DMS79 (cell line): ENCODE measurements around the gene SLC48A1.
A peak's percentile ranks its signal among the peaks of the same experiment; 100 is the strongest.
"Not testable (repeated sequence)": the region's sequence is repeated elsewhere in the genome, so short reads cannot be mapped to it uniquely, and the experiment has no call there.

Source experiments
- DNase-seq: peaks from one replicate; lab custom pipeline; 2025; lab: John Stamatoyannopoulos, UW

The SLC48A1 gene

DNA sequence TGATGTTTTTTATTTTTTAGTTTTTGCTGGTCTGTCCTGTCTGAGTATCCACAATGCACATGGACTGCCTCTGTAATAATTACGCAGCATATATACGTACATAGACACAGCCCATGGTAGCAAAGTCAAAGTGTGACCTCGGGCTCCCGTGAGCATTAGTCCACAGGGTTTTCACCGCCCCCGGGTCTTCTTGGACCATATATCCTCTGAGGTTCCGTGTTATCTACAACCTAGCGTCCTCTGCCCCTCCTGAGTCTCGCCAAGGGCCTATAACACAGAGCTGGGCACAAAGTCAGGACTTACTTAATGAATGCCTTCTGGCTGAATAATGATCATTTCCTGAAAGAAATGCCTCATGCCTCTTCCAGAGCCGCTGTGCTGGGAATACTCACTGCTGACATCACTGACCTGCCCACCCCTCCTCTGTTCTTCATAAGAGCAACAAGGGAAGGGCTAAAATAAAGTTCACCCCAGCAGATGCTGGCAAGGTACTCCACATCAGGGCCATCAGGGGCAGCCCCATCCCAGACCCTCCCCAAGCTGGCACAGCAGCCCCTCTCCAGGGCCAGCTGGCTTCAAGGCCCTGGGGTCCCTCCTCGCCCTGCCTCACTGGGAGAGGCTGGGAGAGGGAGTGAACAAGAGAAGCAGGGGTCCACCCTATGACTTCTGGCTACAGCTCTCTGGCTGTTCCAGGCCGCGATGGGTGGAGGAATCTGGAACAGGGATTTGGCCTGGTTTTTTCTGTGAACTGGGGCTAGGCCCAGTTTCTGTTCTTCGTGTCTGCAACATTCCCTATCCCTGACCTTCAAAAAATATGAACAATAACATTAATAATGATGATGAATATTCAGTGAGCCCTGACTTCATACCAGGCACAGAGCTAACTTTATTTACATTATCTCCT lies 38.8 kb downstream of the SLC48A1 start:
- no peak for DNase-seq

DNA sequence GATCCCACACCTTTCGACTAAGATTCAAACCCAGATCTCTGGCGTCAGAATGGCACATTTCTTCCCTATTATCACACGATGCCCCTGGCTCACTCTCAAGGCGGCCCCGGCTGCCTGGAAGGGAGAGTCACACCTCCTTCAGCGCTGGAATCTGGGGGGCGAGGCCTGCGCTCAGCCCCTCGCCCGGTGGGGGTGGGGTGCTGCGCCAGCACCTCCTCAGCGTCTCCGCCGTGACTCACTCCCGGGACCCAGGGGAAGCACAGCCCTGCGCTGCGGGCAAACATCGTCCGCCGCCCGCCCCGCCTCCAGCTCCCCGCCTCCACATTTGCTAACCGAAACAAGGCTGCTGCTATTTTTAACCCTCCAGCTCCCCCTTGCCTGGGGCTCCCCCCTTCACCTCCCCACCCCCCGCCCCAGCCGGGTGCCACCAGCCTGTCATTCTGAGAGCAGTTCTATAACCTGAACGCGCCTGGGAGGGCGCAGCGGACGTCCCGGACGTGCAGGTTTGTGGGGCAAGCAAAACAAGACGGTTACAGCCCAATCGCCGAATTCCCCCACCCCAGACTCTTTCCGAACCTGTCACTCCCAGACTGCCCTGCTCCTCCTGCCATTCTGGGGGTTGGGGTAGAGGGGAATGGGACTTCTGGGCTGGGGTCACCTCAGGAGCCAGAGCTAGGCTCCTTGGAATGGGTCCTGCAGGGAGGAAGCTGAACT lies 39.9 kb downstream of the SLC48A1 start:
- DNase-seq: no peak

DNA sequence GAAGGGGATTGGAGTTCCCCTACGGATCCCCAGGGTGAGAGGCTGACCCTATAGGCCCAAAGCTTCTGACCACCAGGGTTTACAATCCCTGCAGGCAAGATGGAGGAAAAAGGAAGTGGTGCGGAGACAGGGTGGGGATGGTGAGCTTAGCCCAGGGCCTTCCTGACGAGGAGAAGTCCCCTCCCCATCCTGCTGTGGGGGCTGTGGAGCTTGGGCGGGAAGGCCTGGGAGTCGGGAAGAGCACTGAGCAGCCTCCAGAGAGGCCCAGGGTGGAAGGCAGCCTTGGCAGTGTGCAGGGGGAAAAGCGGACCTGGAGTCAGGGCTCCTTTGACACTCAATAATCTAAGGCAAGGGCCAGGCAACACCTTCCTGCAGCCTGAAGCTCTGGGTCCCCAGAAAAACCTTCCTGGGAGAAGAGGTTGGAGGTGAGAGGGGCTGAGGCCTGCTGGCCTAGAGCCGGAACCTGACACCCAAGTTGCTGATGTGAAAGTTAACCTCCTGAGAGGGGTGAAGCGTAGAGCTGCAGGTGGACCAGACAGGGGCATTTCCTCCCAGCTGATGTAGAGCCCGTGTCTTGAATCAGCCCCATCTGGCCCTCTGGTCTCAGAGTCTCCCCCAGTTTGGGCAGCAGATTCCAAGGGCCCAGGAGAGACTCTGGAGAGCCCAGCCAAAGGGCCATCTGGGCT lies 40.6 kb downstream of the SLC48A1 start:
- no peak for DNase-seq

DNA sequence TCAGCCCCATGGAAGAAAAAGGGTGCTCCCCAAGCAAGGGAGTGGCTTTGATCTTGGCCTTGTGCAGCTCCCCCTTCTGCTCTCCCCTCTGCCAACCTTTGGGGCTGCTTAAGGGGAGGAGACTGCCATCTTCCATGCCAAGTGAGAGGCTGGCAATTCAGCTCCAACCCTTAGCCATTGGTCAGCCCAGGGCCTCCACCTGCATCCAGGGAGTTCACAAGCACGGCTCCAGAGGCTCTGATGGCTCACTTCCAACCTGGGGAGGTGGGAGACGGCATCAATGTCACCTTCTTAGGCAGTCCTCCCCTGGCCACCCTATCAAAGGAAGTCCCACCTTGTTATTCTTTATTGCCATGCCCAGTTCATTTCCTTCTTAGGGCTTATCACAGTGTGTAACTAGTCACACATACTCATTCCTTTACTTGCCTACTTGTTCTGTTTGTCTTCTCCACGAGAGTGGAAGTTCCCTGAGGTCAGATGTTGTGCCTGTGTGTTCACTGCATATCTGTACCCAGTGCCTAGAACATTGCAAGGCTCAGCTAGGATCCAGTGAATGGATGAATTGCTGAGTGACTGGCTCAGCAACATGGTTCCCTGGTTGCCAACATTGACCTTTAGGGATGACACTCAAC lies 41.6 kb downstream of the SLC48A1 start:
- no peak for DNase-seq

DNA sequence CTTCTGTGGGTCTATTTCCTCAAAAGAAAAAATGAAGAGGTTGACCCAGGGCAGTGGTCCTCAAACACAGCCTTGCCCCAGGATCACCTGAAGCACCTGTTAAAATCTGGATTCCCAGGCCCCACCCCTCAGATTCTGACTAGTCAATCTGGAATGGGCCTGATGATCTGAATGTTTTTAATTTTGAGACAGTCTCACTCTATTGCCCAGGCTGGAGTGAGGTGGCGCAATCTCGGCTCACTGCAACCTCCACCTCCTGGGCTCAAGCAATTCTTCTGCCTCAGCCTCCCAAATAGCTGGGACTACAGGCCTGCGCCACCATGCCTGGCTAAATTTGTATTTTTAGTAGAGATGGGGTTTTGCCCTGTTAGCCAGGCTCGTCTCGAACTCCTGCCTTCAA lies 42.4 kb downstream of the SLC48A1 start:
- not testable (repeated sequence) for DNase-seq

DNA sequence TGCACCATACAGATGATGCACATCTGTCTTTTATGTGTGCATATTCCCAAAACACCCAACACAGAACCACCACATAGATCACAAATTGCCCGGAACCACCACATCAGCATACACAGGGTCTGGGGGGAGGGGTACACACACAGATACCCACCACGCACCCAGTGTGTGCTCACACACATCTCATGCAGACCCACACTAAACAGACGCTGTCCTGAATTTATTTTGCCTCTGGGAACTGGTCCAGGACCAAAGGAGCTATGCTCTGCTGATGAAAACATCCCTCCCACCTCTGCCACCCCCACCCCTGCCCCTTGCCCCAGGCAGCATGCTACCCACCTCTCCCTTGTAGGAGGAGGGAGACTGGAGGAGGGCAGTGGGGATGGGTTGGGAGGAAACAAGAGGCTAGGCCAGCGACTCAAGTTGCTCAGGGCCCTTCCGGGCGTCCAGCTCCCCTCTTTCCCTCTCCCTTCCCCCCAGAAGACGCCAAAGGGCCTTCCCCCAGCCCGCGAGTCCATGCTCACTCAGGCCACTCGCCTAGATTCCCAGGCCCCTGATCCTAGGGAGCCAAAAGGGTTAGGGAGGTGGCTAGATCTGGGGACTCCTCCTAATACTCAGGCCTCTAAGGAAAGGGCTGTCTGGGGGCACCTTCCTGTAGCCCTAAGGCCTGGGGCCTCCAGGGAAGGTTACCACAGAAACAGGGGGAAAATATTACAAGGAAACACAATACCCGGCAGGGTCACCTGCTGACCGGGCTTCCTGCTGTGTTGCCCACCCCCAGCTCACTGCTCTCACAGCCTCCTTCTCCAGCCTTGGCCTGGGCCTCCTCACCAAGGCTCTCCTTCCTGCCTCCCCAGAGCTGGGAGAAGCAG lies 43.6 kb downstream of the SLC48A1 start:
- DNase-seq: no peak

DNA sequence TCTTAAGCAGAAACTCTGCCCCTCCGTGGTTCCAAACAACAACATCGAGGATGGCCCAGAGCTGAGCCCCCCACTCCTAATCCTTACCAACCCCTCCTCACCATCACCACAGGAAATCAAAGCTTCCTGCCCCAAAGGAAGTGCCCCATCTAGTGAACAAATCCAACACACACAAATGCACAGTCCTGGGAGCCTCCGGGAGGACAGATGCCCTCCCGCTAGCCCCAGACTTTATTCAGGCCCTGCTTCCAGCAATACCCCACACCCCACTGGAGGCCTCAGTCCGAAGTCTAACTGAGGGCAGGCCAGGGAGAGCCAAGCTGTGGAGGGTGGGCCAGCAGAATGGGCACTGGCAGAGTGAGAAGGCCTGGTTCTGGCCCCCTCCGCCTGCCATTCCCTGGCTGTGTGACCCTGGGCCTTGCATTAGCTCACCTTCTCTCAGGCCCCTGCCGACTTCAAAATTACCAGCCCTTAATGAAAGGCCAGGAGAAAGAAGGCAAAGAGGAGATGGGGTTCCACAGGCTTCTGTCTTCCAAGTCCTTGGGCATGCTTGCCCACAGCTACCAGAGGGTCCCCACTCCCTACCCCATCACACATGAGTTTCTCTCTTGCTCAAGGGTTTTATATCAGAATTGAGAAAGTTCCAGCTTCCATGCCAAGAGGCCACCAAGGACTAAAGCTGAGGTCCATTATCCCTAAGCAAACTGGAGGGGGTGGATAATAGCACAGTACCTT lies 44.4 kb downstream of the SLC48A1 start:
- DNase-seq: no peak

DNA sequence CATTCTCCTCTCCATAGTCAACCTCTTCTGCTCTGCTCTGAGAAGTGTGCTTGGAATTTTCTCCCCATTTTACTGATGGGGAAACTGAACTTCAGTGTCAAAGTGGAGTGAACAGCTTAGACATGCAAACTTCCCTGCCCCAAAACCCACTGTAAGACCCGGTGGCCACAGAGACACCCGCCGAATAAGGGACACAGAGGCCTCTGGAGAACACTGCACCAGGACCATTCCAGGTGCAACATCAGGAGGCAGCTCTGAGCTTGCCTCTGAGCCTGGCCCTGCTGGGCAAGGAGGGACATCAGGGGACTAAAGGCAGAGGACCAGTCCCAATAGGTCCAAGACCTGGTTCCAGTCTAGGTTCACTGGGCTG lies 45.0 kb downstream of the SLC48A1 start:
- DNase-seq: no peak

DNA sequence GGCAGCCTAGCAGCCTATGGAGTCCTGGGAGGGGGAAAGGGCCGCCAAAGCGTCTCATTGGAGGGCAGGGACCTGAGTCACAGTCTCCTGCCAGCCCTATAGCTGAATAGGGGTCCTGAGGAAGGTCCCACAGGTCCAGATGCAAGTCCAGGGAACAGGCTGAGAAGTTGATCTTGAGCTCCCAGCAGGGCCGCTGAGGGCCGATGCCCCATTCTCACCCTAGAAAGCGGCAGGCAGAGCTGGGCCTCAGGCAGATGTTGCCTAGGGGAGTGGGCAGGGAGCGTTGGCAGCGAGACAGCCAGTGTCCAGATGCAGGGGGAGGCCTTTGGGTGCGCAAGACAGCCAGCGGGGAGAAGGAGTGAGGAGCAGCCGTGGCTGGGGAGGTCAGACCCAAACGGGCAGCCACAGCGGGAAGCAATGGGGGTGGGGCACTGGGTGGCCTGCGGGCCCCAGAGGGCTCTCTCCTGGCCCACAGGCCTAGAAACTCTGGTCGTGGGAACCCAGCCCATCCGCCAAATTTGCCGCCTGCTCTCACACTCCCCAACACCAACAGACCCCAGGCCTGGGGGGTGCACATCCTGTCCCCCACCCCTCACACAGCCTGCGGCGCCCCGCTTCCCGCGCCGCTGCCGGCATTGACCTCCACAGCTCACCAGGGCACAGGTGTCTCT lies 45.6 kb downstream of the SLC48A1 start:
- no peak for DNase-seq

DNA sequence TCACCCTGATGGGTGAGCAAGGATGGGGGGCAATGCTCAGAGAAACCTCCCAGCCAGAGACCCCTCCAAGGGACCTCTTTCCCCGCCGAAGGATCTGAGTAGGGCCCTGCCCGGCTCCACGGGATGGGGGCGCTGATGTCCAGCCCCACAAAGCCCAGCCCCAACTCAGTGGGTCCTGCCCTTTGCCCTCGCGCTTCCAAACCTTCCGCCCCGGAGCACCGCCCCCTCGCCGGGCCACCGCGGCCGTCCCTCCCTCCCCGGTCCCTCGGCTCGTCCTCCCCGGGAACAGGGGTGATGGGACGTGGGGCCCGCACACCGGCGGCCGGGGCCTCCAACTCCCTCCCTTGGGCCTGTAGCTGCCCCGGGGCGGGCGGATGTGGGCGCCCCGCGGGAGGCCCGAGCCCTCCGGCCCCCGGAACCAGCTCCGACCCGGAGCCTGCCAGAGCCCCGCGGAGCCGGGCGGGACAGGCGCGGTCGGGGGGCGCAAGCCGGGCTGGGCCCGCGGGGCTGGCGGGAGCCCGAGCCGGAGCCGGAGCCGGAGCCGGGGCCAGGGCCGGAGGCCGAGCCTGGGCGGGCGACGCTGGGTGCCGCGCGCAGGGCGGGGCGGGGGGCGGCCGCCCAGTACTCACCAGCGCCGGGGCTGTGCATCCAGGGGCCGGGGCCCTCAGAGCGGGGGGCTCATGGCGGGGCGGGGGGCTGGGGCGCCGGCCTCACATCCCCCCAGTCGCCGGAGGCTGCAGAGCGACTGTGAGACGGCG lies 46.3 kb downstream of the SLC48A1 start:
- DNase-seq: no peak

DNA sequence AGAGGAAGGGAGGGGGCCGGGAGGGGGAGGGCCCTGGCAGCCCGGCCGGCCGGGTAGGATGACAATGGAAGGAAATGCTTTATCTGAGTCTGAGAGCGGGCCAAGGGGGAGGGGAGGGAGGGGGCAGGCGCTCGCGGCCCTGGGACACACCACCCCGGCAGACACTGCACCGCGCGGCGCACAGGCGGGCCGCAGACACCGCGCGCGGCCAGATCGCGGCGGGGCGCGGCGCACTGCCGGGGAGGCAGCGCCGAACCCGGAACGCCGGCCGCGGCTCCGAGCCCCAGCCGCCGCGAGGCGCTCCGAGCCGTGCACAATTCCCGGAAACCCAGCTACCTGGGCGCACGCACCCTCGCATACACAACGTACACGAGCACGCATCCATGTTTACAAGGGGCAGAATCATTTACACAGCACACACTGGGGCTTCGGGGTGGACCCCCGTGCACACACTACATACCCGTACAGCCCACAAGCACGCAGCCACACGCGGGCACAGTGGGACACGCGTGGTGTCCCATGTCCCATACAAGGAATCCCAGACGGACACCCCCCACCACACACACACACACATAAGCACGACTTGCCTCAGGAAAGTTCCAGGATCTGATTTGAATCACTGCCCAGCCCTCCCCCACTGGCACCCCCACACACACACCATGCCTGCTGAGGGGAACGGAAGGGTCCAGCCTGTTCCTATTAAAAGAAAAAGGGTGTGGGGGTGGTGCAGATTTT lies 47.0 kb downstream of the SLC48A1 start, which contains the start of gene HDAC7:
TSS of gene HDAC7 (minus strand) at position 8 of the 735 bp plus-strand sequence. CDS start 118 bp downstream, outside the sequence.
- peak; percentile 36 for DNase-seq

DNA sequence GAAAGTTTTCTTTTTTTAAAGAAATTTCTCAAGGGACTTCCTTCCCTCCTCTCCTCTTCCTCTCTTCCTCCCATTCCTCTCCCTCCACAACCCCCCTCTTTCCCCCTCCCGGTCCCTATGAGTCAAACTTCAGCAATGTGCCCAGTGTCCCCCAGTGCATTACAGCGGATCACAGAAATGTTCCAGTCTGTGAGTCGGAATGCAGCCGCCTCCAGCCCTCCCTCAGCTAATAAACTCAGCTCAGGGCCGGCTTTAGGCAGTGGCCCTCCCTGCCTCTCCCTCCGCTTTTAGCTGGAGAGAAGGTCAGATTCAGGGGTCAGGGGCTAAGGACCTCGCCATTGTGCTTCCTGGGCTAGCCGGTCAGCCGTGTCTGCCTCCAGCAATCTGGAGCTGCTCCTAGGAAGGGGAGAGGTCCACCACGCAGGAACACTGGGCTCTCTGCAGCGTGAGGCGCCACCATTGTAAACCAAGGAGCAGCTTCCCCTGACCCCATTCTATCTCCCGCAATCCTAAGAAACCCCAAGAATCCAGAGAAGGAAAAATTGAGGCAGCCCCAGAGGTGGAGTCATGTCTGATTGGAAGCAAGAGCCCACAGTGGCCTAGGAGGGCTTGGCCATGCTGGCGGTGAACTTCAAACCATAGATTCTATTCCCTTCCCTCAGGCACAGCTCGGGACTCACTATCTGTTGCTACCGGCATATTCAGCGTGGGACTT lies 47.8 kb downstream of the SLC48A1 start:
- DNase-seq: no peak

DNA sequence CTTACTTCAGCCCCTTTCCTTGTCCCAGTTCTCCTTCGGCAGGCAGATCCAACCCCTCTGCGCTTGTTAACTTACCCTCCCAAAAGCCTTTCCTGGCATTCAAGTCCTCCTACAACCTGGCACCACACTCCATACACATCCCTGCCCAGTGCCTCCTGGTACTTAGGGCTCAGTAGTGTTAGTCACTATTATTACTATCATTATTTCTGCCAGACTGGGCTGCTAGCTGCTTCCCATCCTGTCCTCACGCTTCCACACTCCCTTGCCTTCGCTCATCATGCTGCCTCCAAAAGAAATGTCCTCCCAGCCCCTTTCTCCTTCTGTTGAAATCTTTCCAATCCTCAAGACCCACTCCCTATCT lies 48.3 kb downstream of the SLC48A1 start:
- no peak for DNase-seq

DNA sequence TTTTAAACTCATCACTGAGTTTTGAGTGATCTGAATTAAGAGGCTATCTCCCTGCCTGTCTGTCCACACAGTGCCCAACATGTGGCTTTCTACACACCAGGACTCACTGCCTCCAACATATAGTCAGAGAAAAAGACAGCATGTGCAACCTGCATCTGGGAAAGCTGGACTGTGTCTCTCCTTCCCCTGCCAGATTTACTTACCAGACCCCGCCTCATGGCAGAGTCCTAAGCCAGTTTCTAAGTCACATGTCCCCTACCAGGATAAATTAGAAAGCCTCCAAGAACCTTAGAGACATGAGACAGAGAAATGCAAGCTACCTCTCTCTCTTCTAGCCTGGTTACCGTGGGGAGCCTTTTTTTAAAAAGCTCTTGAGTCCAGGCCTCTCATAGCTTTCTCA lies 49.4 kb downstream of the SLC48A1 start:
- no peak for DNase-seq

DNA sequence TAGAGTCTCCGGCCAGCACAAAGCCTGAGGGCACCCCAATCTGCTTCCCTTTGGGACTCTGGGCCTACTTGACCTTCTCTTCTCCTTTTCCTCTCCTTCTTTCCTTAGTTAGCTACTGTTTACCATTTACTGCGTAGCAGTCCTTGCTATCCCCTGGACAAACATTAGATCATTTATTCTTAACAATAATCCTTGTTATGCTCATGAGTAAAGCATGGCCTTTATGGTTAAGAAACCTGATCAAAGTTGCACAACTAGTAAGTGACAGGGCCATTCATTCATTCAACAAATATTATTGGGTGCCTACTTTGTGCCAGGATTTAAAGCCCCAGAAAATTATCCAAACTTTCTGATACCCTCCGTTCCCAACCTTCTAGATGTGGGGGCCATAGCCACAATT lies 49.8 kb downstream of the SLC48A1 start:
- DNase-seq: no peak

DNA sequence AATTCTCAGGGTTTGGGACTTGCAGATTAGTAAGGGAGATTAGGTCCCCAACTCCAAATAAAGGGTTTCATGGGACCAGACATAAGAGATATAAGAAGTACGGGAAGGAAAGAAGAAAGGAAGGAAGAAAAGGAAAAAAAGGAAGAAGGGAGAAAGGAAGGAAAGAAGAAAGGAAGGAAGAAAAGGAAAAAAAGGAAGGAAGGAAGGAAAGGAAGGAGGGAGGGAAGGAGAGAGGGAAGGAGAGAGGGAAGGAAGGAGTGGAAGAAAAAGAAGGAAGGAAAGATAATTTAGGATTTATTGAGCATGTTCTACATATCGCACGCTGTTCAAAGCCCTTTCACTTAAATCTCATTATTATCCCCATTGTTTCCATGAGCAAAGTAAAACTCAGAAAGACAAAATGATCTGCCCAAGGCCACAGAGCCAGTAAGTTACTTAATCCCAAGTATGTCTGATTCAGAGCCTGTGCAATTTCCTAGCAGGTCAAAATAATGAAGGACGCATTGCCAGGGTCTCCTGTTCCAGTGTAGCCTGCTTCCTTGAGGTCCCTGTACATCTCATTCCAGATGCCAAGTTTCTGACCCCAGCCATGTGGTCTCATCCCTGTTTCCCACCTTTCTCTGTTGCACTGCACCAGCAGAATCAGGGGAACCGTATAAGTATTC lies 50.5 kb downstream of the SLC48A1 start:
- DNase-seq: no peak

DNA sequence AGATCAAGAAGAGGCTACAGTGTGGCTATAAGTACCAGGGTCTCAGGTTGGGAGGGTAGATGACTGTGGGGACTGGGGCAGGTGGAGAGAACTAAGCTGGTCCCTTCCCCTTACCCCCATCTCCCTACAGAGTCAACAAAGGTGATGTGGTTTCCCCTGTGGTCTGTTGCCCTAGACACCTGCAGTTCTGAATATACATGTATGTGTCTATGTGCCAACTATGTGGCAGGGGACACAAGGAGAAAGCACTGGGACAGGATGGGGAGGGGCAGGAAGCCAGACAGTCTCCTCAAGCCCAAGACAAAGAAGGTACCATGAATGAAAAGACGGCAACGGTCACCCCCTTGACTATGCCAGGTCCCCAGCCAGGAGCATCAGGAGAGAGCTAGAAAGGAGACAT lies 51.2 kb downstream of the SLC48A1 start:
- DNase-seq: no peak
